GM12878 (cell line): ENCODE data around the gene NBPF1. TPM values are rescaled to one million over a fixed set of nuclear protein-coding genes. Genes with fewer than 3 reads are reported as not detected.
"Not testable (repeated sequence)": the region's sequence is repeated elsewhere in the genome, so short reads cannot be mapped to it uniquely, and the experiment has no call there.

Experiments
- ATAC-seq: fragments of 200-7000 bp; cut with Tn5 transposase; 3 replicates; pipeline ENCODE4 v1.9.1; 2020; ENCODE audit warnings: mild to moderate bottlenecking, moderate library complexity
- BruUV-seq: library from RNA; stranded (reverse); fragments of 400-500 nt; replicated peaks from 2 replicates; lab custom pipeline; 2021; lab: Mats Ljungman, UMichigan
- CTCF ChIA-PET: fragments of 300-600 bp; sonication (Branson Sonifier 250); formaldehyde crosslinking; extraction: SDS; loops from one replicate; lab custom pipeline; 2021; ENCODE audit warnings: inconsistent platforms; lab: Yijun Ruan, JAX
- POLR2A ChIA-PET: fragments of 350-600 bp; formaldehyde crosslinking; extraction: SDS; loops from one replicate; lab custom pipeline; 2021; ENCODE audit warnings: inconsistent platforms; lab: Charles Lee
- RAD21 ChIA-PET: fragments of 300-600 bp; sonication (Branson Sonifier 250); formaldehyde crosslinking; loops from one replicate; lab custom pipeline; 2023; ENCODE audit warnings: antibody characterized with exemption; ENCODE audit not compliant: unreplicated experiment; lab: Charles Lee
- SMC1A ChIA-PET: fragments of 300-600 bp; sonication (Branson Sonifier 250); formaldehyde crosslinking; loops from one replicate; lab custom pipeline; 2023; ENCODE audit not compliant: unreplicated experiment, uncharacterized antibody; lab: Charles Lee
- DNase-seq: peaks from one replicate; pipeline ENCODE4 v3.0.0-alpha.2; 2011; ENCODE audit warnings: low read depth, low spot score
- FAIRE-seq: peaks from 3 replicates; lab custom pipeline; 2011; peaks lifted over from hg19 to GRCh38; lab: Jason Lieb, UNC
- H2AFZ ChIP-seq: 2 replicates; pipeline ENCODE4 v1.6.0; 2011; ENCODE audit warnings: low read depth, low read length, control low read depth; ENCODE audit not compliant: control insufficient read depth
- H3K27ac ChIP-seq: 2 replicates; pipeline ENCODE4 v1.5.1; 2011; ENCODE audit warnings: control low read depth; ENCODE audit not compliant: control insufficient read depth, insufficient read depth
- H3K27me3 ChIP-seq, 2 experiments: replicated peaks in 1 of 2; 2 replicates each; pipeline versions ENCODE4 v1.6.0 to v1.6.1; 2011; ENCODE audit warnings: low read length in 1 of 2; ENCODE audit not compliant: control insufficient read depth in 2 of 2, insufficient read depth in 2 of 2
- H3K36me3 ChIP-seq, 2 experiments: 2 replicates each; pipeline ENCODE4 v1.5.1; 2011; ENCODE audit warnings: low read length in 1 of 2; ENCODE audit not compliant: control insufficient read depth in 2 of 2, insufficient read depth in 2 of 2
- H3K4me1 ChIP-seq: 2 replicates; pipeline ENCODE4 v1.6.1; 2011; ENCODE audit warnings: mild to moderate bottlenecking, low read length, moderate library complexity, mixed read lengths; ENCODE audit not compliant: control insufficient read depth, insufficient read depth
- H3K4me2 ChIP-seq: 2 replicates; pipeline ENCODE4 v1.6.0; 2011; ENCODE audit warnings: control low read depth; ENCODE audit not compliant: control insufficient read depth, insufficient read depth
- H3K4me3 ChIP-seq: fragments of 200-600 bp; sonication (generic); 2 replicates; pipeline ENCODE4 v1.5.1; 2016
- H3K79me2 ChIP-seq: 2 replicates; pipeline ENCODE4 v1.6.0; 2011; ENCODE audit warnings: low read length; ENCODE audit not compliant: control insufficient read depth, insufficient read depth
- H3K9ac ChIP-seq: 2 replicates; pipeline ENCODE4 v1.8.0; 2011; ENCODE audit warnings: low read length, control low read depth, mixed read lengths; ENCODE audit not compliant: control insufficient read depth, insufficient read depth
- H3K9me3 ChIP-seq: replicated peaks from 3 replicates; pipeline ENCODE4 v1.5.1; 2011; ENCODE audit warnings: mild to moderate bottlenecking, low read length; ENCODE audit not compliant: control insufficient read depth, insufficient read depth
- H4K20me1 ChIP-seq: 2 replicates; pipeline ENCODE4 v1.6.0; 2011; ENCODE audit not compliant: control insufficient read depth, insufficient read depth
- CEBPB ChIP-seq, 2 experiments: fragments of 150-350 bp in 1 of 2; IDR thresholded peaks; 2 replicates each; pipeline ENCODE4 v1.6.1; 2012 to 2014; ENCODE audit warnings: low read depth in 2 of 2, low read length in 2 of 2, borderline replicate concordance in 1 of 2, inconsistent platforms in 1 of 2
- FOXM1 ChIP-seq: IDR thresholded peaks from 2 replicates; pipeline ENCODE4 v1.6.1; 2012; ENCODE audit warnings: low read depth, mild to moderate bottlenecking, inconsistent platforms, low read length, moderate library complexity
- NR2C1 ChIP-seq: fragments of 450-650 bp; IDR thresholded peaks from 2 replicates; pipeline ENCODE4 v1.6.1; 2017; ENCODE audit warnings: antibody characterized with exemption, mild to moderate bottlenecking, moderate library complexity
- PAX5 ChIP-seq: IDR thresholded peaks from 2 replicates; pipeline ENCODE4 v1.6.1; 2011; ENCODE audit warnings: low read depth, low read length, borderline replicate concordance
- RUNX3 ChIP-seq: IDR thresholded peaks from 2 replicates; pipeline ENCODE4 v1.6.1; 2012; ENCODE audit warnings: low read length, inconsistent platforms
- TCF12 ChIP-seq: IDR thresholded peaks from 2 replicates; pipeline ENCODE4 v1.6.1; 2011; ENCODE audit warnings: low read depth, mild to moderate bottlenecking, low read length
- WGBS: methylation state at CpG from one replicate; pipeline ENCODE4 v1.1.6; 2016; ENCODE audit warnings: low lambda C conversion rate; ENCODE audit not compliant: insufficient replicate concordance, insufficient coverage; ENCODE audit errors: missing lambda C conversion rate; 5-methylcytosine and 5-hydroxymethylcytosine counted together
- in situ Hi-C: fragments of 300-500 bp; cut with MboI; formaldehyde crosslinking; loops from 9 replicates; pipeline ENCODE4 v1.14.3; 2018; ENCODE audit warnings: mixed read lengths
- intact Hi-C: fragments of 100-400 bp; cut with micrococcal nuclease; formaldehyde crosslinking; loops from one replicate; pipeline ENCODE4 v1.14.2; 2022; ENCODE audit not compliant: unreplicated experiment
- polyA plus RNA-seq, 11 experiments: library from polyadenylated mRNA; depleted of rRNA in 4 of 11; unstranded in 6 of 11; stranded (reverse) in 5 of 11; fragments of >200 nt; fragmentation: Nextera tagmentation in 4 of 11; fragmentation: Illumina TruSeq in 1 of 11; extraction: Ambion mirVana in 4 of 11; extraction: Trizol in 1 of 11; gene quantifications; 1 replicate in 1 of 11; 2 replicates in 10 of 11; pipeline versions ENCODE4 v1.2.1 to v1.2.3, GENCODE V29; 2011 to 2016; ENCODE audit warnings: inconsistent platforms in 2 of 11, missing spikeins in 2 of 11, low read depth in 1 of 11
- total RNA-seq, 4 experiments: library from RNA; depleted of rRNA in 3 of 4; stranded (reverse); fragments of >200 nt in 3 of 4; fragmentation: Illumina TruSeq in 1 of 4; extraction: Trizol in 1 of 4; gene quantifications; 2 replicates each; pipeline versions ENCODE4 v1.2.1 to v1.2.3, GENCODE V29; 2013 to 2021
- TF ChIP-seq, protein P1 (sequence below), 3 experiments: IDR thresholded peaks in 2 of 3; conservative IDR thresholded peaks in 1 of 3; 2 replicates each; pipeline ENCODE4 v1.5.1; 2011; ENCODE audit warnings: low read depth in 3 of 3, low read length in 3 of 3, mild to moderate bottlenecking in 3 of 3, control low read depth in 2 of 3, moderate library complexity in 2 of 3, inconsistent platforms in 1 of 3, mixed read lengths in 1 of 3; ENCODE audit not compliant: control insufficient read depth in 2 of 3, insufficient read depth in 1 of 3; ENCODE audit errors: extremely low read depth in 1 of 3
- TF ChIP-seq, protein P2 (sequence below): fragments of 450-650 bp; formaldehyde crosslinking; IDR thresholded peaks from 2 replicates; pipeline ENCODE4 v1.4.0; 2020; ENCODE audit warnings: mild to moderate bottlenecking, moderate library complexity

Gene NBPF1
- total and polyA plus RNA-seq, 10 of the 15 experiments (the other 5 are each of a cell fraction or from before 2014, with no cell fraction given), result 0.20 to 3.4 (median 0.71) TPM

DNA sequence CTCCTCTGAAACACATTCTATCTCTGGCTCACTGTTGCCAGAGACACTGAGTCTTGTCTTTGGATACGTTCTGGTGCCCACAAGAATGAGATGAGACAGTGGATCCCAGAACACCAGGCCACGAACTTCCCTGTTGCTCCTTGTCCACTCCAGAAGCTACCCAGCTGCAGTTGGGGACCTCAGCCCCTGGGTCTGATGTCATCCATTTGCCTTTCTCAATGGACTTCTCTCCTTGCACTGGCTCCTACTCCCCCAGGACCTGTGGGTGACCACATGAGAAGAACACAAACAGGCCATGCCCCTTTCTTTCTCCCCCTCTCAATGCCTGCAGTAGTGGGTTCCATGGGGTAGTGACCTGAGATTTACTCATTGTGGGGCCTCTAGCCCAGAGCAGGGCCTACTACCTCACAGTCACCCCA is 5.9 kb downstream of the NBPF1 start:
- H3K4me1 ChIP-seq, result no peaks in the 10 kb centered on the region; the same call in 1 of the 2 replicates
- no peaks in the 10 kb centered on the region for H3K79me2 ChIP-seq
- H3K9ac ChIP-seq, result no peak overlapping the region
- no peak overlapping the region for H2AFZ ChIP-seq
- DNase-seq (no peak), ATAC-seq (no peak), FAIRE-seq (no peak)
- H4K20me1 ChIP-seq, result no peaks in the 10 kb centered on the region
- BruUV-seq, result TSS peak; percentile 47
- POLR2A ChIA-PET, result no interaction called here
- 12% methylated on average over 2 of the region's 2 CpGs for WGBS
- intact Hi-C loops (no loop called here), in situ Hi-C loops (no loop called here)
- CTCF ChIA-PET, result interaction anchor here (1.8 kb wide), 1 partner anchor 18 kb away, joined by 4 read pairs; no protein-coding TSS in a partner anchor
- SMC1A ChIA-PET, result no interaction called here
- peaks cover 4 to 5% of the 10 kb centered on the region in 2 experiments for H3K27me3 ChIP-seq
- H3K4me2 ChIP-seq, result no peak overlapping the region
- no peak overlapping the region for H3K27ac ChIP-seq
- no peak overlapping the region for H3K4me3 ChIP-seq
- TF ChIP-seq, protein P1, sequence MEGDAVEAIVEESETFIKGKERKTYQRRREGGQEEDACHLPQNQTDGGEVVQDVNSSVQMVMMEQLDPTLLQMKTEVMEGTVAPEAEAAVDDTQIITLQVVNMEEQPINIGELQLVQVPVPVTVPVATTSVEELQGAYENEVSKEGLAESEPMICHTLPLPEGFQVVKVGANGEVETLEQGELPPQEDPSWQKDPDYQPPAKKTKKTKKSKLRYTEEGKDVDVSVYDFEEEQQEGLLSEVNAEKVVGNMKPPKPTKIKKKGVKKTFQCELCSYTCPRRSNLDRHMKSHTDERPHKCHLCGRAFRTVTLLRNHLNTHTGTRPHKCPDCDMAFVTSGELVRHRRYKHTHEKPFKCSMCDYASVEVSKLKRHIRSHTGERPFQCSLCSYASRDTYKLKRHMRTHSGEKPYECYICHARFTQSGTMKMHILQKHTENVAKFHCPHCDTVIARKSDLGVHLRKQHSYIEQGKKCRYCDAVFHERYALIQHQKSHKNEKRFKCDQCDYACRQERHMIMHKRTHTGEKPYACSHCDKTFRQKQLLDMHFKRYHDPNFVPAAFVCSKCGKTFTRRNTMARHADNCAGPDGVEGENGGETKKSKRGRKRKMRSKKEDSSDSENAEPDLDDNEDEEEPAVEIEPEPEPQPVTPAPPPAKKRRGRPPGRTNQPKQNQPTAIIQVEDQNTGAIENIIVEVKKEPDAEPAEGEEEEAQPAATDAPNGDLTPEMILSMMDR (IDR thresholded peaks at IDR 0.05 in 2 of 3, conservative IDR thresholded peaks at IDR 0.05 in 1 of 3; ENCODE audit: control insufficient read depth in 2 of 3, extremely low read depth in 1 of 3, insufficient read depth in 1 of 3, low read depth in 3 of 3, low read length in 3 of 3), result no peak
- TF ChIP-seq PAX5, result no peak
- TF ChIP-seq RUNX3, result no peak
- TF ChIP-seq CEBPB (IDR thresholded peaks at IDR 0.05; ENCODE audit: borderline replicate concordance in 1 of 2, low read depth in 2 of 2, low read length in 2 of 2), result no peak
- no peak for TF ChIP-seq FOXM1
- no peak for TF ChIP-seq NR2C1
- TF ChIP-seq, protein P2, sequence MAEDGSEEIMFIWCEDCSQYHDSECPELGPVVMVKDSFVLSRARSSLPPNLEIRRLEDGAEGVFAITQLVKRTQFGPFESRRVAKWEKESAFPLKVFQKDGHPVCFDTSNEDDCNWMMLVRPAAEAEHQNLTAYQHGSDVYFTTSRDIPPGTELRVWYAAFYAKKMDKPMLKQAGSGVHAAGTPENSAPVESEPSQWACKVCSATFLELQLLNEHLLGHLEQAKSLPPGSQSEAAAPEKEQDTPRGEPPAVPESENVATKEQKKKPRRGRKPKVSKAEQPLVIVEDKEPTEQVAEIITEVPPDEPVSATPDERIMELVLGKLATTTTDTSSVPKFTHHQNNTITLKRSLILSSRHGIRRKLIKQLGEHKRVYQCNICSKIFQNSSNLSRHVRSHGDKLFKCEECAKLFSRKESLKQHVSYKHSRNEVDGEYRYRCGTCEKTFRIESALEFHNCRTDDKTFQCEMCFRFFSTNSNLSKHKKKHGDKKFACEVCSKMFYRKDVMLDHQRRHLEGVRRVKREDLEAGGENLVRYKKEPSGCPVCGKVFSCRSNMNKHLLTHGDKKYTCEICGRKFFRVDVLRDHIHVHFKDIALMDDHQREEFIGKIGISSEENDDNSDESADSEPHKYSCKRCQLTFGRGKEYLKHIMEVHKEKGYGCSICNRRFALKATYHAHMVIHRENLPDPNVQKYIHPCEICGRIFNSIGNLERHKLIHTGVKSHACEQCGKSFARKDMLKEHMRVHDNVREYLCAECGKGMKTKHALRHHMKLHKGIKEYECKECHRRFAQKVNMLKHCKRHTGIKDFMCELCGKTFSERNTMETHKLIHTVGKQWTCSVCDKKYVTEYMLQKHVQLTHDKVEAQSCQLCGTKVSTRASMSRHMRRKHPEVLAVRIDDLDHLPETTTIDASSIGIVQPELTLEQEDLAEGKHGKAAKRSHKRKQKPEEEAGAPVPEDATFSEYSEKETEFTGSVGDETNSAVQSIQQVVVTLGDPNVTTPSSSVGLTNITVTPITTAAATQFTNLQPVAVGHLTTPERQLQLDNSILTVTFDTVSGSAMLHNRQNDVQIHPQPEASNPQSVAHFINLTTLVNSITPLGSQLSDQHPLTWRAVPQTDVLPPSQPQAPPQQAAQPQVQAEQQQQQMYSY (CRISPR knock-in tag), result no peak
- TF ChIP-seq TCF12, result no peak
- RAD21 ChIA-PET, result no interaction called here
- no peaks in the 10 kb centered on the region for H3K36me3 ChIP-seq
- H3K9me3 ChIP-seq, result no peaks in the 10 kb centered on the region

DNA sequence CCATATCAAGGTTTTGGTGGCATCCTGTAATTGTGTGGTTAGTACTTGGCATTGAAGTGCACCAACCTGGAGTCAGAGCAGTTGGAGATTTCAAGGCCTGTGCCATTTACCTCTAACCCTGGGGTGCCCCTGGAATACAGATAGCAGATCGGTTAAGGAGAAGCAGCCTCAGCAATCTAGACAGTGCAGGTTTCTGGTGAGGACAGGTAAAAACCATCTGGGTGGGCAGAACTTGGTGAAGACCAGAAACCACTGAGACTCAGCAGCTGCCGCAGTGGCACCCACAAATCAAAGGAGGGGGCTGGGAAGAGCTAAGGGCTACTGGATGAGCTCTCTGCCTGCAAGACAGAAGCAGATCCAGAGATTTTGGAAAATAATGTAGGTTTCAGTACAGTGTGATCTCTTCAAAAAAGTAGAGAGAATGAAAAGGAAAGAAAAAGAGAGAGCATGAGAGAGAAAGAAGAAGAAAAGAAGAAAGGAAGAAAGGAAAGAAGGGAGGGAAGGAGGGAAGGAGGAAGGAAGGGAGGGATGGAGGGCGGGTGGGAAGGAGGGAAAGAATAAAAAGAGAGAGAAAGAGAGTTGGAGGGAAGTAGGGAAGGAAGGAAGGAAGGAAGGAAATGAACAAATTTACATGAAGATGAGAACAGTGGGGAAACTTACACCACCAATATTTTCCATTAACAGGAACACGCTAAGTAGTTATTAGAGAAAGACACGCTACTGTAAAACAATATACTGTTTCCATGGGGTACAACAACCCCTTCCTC is 6.5 kb downstream of the NBPF1 start:
- intact Hi-C loops, H3K4me2 ChIP-seq, H3K79me2 ChIP-seq, SMC1A ChIA-PET, RAD21 ChIA-PET, POLR2A ChIA-PET, CTCF ChIA-PET, DNase-seq, H3K27me3 ChIP-seq, H3K36me3 ChIP-seq, ATAC-seq, in situ Hi-C loops, H3K4me3 ChIP-seq, H3K4me1 ChIP-seq, H3K9me3 ChIP-seq, H3K27ac ChIP-seq, H4K20me1 ChIP-seq, BruUV-seq, FAIRE-seq, H2AFZ ChIP-seq, H3K9ac ChIP-seq: not testable (repeated sequence)
- WGBS, result 36% methylated on average over 5 of the region's 5 CpGs
